H1 (cell line): ENCODE results near the gene NELL1. TPM values are rescaled to one million over a fixed set of nuclear protein-coding genes. Genes with fewer than 3 reads are reported as not detected.

Source experiments
- CTCF ChIA-PET: fragments of 300-600 bp; sonication (Branson Sonifier 250); formaldehyde crosslinking; loops from one replicate; lab custom pipeline; 2021; ENCODE audit not compliant: partially characterized antibody; lab: Charles Lee
- POLR2A ChIA-PET: fragments of 300-600 bp; sonication (Branson Sonifier 250); formaldehyde crosslinking; loops from one replicate; lab custom pipeline; 2021; ENCODE audit warnings: inconsistent platforms; ENCODE audit not compliant: partially characterized antibody; lab: Charles Lee
- DNase-seq, 2 experiments: peaks; one replicate each; pipeline versions ENCODE4 v3.0.0 to v3.0.0-alpha.2; 2010 to 2022; ENCODE audit warnings: low spot score in 2 of 2, low read depth in 1 of 2, mixed read lengths in 1 of 2
- FAIRE-seq: peaks from 2 replicates; lab custom pipeline; 2011; peaks lifted over from hg19 to GRCh38; lab: Jason Lieb, UNC
- H2AFZ ChIP-seq: 2 replicates; pipeline ENCODE4 v1.8.1; 2012; ENCODE audit warnings: low read length, inconsistent platforms
- H2AK5ac ChIP-seq: 2 replicates; pipeline ENCODE4 v1.6.1; 2013; ENCODE audit warnings: low read depth, low read length
- H2BK120ac ChIP-seq: replicated peaks from 2 replicates; pipeline ENCODE3; 2013; ENCODE audit warnings: low read depth, low read length, inconsistent platforms
- H2BK12ac ChIP-seq: 2 replicates; pipeline ENCODE4 v1.6.1; 2013; ENCODE audit warnings: low read depth, low read length
- H2BK15ac ChIP-seq: 2 replicates; pipeline ENCODE4 v1.6.1; 2013; ENCODE audit warnings: low read length
- H2BK20ac ChIP-seq: 2 replicates; pipeline ENCODE4 v1.6.1; 2013; ENCODE audit warnings: low read length
- H2BK5ac ChIP-seq: 2 replicates; pipeline ENCODE4 v1.6.1; 2013; ENCODE audit warnings: low read depth, low read length
- H3K14ac ChIP-seq: 2 replicates; pipeline ENCODE4 v1.6.1; 2013; ENCODE audit warnings: inconsistent platforms; ENCODE audit not compliant: insufficient read length
- H3K18ac ChIP-seq: 2 replicates; pipeline ENCODE4 v1.6.1; 2013; ENCODE audit warnings: low read length; ENCODE audit errors: extremely low read depth
- H3K23ac ChIP-seq: 2 replicates; pipeline ENCODE4 v1.6.1; 2013; ENCODE audit warnings: inconsistent platforms; ENCODE audit not compliant: insufficient read length
- H3K23me2 ChIP-seq: 2 replicates; pipeline ENCODE4 v1.6.1; 2013; ENCODE audit warnings: low read depth, low read length
- H3K27ac ChIP-seq: 2 replicates; pipeline ENCODE4 v1.6.1; 2011; ENCODE audit warnings: low read depth, low read length, inconsistent platforms
- H3K27me3 ChIP-seq, 4 experiments: replicated peaks in 1 of 4; 1 replicate in 1 of 4; 2 replicates in 3 of 4; pipeline versions ENCODE4 v1.6.1 to v1.8.1; 2011 to 2013; ENCODE audit warnings: low read length in 3 of 4, mild to moderate bottlenecking in 3 of 4, inconsistent platforms in 2 of 4, mixed read lengths in 2 of 4, moderate library complexity in 1 of 4; ENCODE audit not compliant: control insufficient read depth in 3 of 4, insufficient read depth in 3 of 4; ENCODE audit errors: extremely low read depth in 1 of 4
- H3K36me3 ChIP-seq, 4 experiments: 2 replicates each; pipeline versions ENCODE4 v1.6.1 to v1.8.1; 2011 to 2013; ENCODE audit warnings: mild to moderate bottlenecking in 4 of 4, low read length in 3 of 4, moderate library complexity in 2 of 4, control low read depth in 1 of 4, inconsistent platforms in 1 of 4; ENCODE audit not compliant: insufficient read depth in 4 of 4, control insufficient read depth in 2 of 4
- H3K4ac ChIP-seq: replicated peaks from 2 replicates; pipeline ENCODE3; 2013; ENCODE audit warnings: low read length, low read depth, mixed read lengths, inconsistent platforms; ENCODE audit not compliant: insufficient read length
- H3K4me1 ChIP-seq, 4 experiments: replicated peaks in 1 of 4; 1 replicate in 1 of 4; 2 replicates in 3 of 4; pipeline versions ENCODE4 v1.6.1 to v1.8.1; 2011 to 2013; ENCODE audit warnings: low read length in 3 of 4, inconsistent platforms in 2 of 4, mixed read lengths in 1 of 4; ENCODE audit not compliant: insufficient read depth in 4 of 4, control insufficient read depth in 3 of 4
- H3K4me2 ChIP-seq, 2 experiments: 2 replicates each; pipeline versions ENCODE4 v1.6.1 to v1.8.1; 2011 to 2013; ENCODE audit warnings: low read depth in 2 of 2, low read length in 2 of 2, control low read depth in 1 of 2, inconsistent platforms in 1 of 2, mild to moderate bottlenecking in 1 of 2; ENCODE audit not compliant: insufficient read depth in 1 of 2
- H3K4me3 ChIP-seq, 4 experiments: fragments of 200-600, 300-600 bp in 1 of 4; sonication (generic), shearing (Covaris generic), sonication (Bioruptor Twin) in 1 of 4; 2 replicates each; pipeline versions ENCODE4 v1.5.1 to v1.8.1; 2011 to 2016; ENCODE audit warnings: low read length in 4 of 4, low read depth in 3 of 4, control low read depth in 2 of 4, inconsistent platforms in 2 of 4, mild to moderate bottlenecking in 2 of 4, mixed read lengths in 1 of 4, moderate library complexity in 1 of 4; ENCODE audit not compliant: insufficient read depth in 2 of 4; ENCODE audit errors: extremely low read depth in 1 of 4
- H3K56ac ChIP-seq: replicated peaks from 2 replicates; pipeline ENCODE3; 2013; ENCODE audit warnings: low read depth, mild to moderate bottlenecking, mixed read lengths, low read length, inconsistent platforms; ENCODE audit not compliant: insufficient read length
- H3K79me1 ChIP-seq: 2 replicates; pipeline ENCODE4 v1.6.1; 2013; ENCODE audit warnings: low read depth, low read length, control low read depth
- H3K79me2 ChIP-seq, 2 experiments: 2 replicates each; pipeline versions ENCODE4 v1.6.1 to v1.8.1; 2012 to 2013; ENCODE audit warnings: low read length in 2 of 2, mild to moderate bottlenecking in 2 of 2, inconsistent platforms in 1 of 2; ENCODE audit not compliant: insufficient read depth in 2 of 2, control insufficient read depth in 1 of 2
- H3K9ac ChIP-seq, 4 experiments: replicated peaks in 1 of 4; 1 replicate in 1 of 4; 2 replicates in 3 of 4; pipeline versions ENCODE4 v1.6.1 to v1.8.1; 2011 to 2013; ENCODE audit warnings: low read depth in 3 of 4, low read length in 3 of 4, control low read depth in 2 of 4, mild to moderate bottlenecking in 2 of 4, moderate library complexity in 2 of 4, inconsistent platforms in 1 of 4; ENCODE audit errors: extremely low read depth in 1 of 4
- H3K9me3 ChIP-seq, 2 experiments: 2 replicates each; pipeline versions ENCODE4 v1.6.1 to v1.8.1; 2012 to 2013; ENCODE audit warnings: mild to moderate bottlenecking in 2 of 2, moderate library complexity in 2 of 2, control low read depth in 1 of 2, inconsistent platforms in 1 of 2, low read depth in 1 of 2, low read length in 1 of 2, mixed read lengths in 1 of 2; ENCODE audit not compliant: insufficient read depth in 2 of 2
- H4K20me1 ChIP-seq, 2 experiments: replicated peaks in 1 of 2; 2 replicates each; pipeline versions ENCODE3 to v1.8.1; 2011 to 2013; ENCODE audit warnings: inconsistent platforms in 2 of 2, low read length in 2 of 2, mild to moderate bottlenecking in 1 of 2; ENCODE audit not compliant: insufficient read depth in 2 of 2, control insufficient read depth in 1 of 2
- H4K5ac ChIP-seq: 2 replicates; pipeline ENCODE4 v1.6.1; 2013; ENCODE audit warnings: low read length, low read depth, mixed read lengths, inconsistent platforms; ENCODE audit not compliant: insufficient read length
- H4K8ac ChIP-seq: 2 replicates; pipeline ENCODE4 v1.8.0; 2013; ENCODE audit warnings: mild to moderate bottlenecking, moderate library complexity, low read length, inconsistent platforms; ENCODE audit not compliant: insufficient read depth; ENCODE audit errors: extremely low read depth
- H4K91ac ChIP-seq: replicated peaks from 2 replicates; pipeline ENCODE3; 2013; ENCODE audit warnings: low read length, mixed read lengths, inconsistent platforms; ENCODE audit not compliant: insufficient read length
- ASH2L ChIP-seq: fragments of 200-600, 300-600 bp; sonication (generic); IDR thresholded peaks from one replicate; pipeline ENCODE4 v1.7.1; 2017; ENCODE audit warnings: low read length
- BCL11A ChIP-seq, 2 experiments: IDR thresholded peaks; one replicate each; pipeline ENCODE4 v1.6.1; 2011; ENCODE audit warnings: low read depth in 2 of 2, low read length in 2 of 2, mild to moderate bottlenecking in 2 of 2
- GABPA ChIP-seq: IDR thresholded peaks from 2 replicates; pipeline ENCODE4 v1.6.1; 2011; ENCODE audit warnings: mild to moderate bottlenecking, low read length, moderate library complexity, borderline replicate concordance; ENCODE audit not compliant: insufficient read depth
- MAFK ChIP-seq: IDR thresholded peaks from 2 replicates; pipeline ENCODE4 v1.6.1; 2012; ENCODE audit warnings: low read depth, mild to moderate bottlenecking, improper control_type of control experiment, low read length
- RXRA ChIP-seq: IDR thresholded peaks from 2 replicates; pipeline ENCODE4 v1.6.1; 2011; ENCODE audit warnings: low read depth, mild to moderate bottlenecking, low read length, moderate library complexity; ENCODE audit not compliant: insufficient read depth
- SIN3A ChIP-seq, 2 experiments: IDR thresholded peaks in 1 of 2; conservative IDR thresholded peaks in 1 of 2; 2 replicates each; pipeline ENCODE4 v1.6.1; 2011 to 2012; ENCODE audit warnings: low read length in 2 of 2, improper control_type of control experiment in 1 of 2, low read depth in 1 of 2, mild to moderate bottlenecking in 1 of 2
- WGBS, 2 experiments: shearing (Covaris generic) in 1 of 2; methylation state at CpG; one replicate each; pipeline versions ENCODE4 v1.1.6 to v1.1.7; 2013 to 2015; ENCODE audit warnings: low lambda C conversion rate in 2 of 2, mixed read lengths in 2 of 2, inconsistent platforms in 1 of 2, low coverage in 1 of 2, missing lambda C conversion rate in 1 of 2; ENCODE audit not compliant: insufficient replicate concordance in 2 of 2, insufficient coverage in 1 of 2, insufficient read length in 1 of 2; ENCODE audit errors: extremely low coverage in 1 of 2, missing lambda C conversion rate in 1 of 2; 5-methylcytosine and 5-hydroxymethylcytosine counted together
- polyA plus RNA-seq, 7 experiments: library from polyadenylated mRNA; depleted of rRNA in 3 of 7; stranded (reverse) in 5 of 7; unstranded in 2 of 7; fragments of >200 nt in 5 of 7; fragments of 200-250 nt in 2 of 7; gene quantifications; 1 replicate in 5 of 7; 2 replicates in 1 of 7; 4 replicates in 1 of 7; pipeline versions ENCODE4 v1.2.1 to v1.2.3, GENCODE V29; 2011 to 2013; ENCODE audit warnings: missing spikeins in 2 of 7, mixed read lengths in 2 of 7
- total RNA-seq: library from RNA; stranded (reverse); fragmentation: NEBNext Ultra II Directional; extraction: Animal tissue kit (Norgen Biotek cat#: 25700); gene quantifications from 2 replicates; pipeline ENCODE4 v1.2.1, GENCODE V29; 2021

Gene NELL1
- total and polyA plus RNA-seq, 2 of the 8 experiments (the other 6 are each of a cell fraction or from before 2014, with no cell fraction given), result 0.21 TPM; not detected in 1

DNA sequence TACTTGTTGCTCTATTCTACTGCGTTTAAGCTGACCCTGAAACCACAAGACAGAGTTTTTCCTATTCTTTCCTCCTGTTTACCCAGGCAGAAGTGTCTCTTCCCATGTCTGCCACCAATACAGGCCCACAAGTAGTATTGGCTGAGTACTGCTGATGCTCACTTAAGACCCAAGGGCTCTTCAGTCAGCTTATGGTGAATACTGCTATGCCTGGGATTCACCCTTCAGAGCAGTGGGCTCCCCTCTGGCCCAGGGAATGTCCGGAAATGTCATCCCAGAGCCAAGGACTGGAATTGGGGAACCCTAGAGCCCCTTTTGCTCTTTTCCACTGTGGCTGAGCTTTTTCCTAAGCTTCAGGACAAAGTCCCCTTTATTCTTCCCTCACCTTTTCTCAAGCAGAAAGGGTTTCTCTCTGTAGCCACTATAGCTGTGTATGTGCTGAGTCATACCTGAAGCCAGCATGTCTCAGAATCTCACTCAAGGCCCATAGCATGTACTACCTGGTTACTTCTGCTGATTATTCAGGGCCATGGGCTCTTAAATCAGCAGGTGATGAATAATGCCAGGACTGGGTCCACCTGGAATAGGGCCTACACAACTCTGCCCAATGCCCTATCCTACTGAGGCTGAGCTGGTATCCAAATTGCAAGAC, 777.7 kb downstream of the NELL1 start:
- H4K5ac ChIP-seq, result no peak overlapping the region
- H3K23me2 ChIP-seq, result no peaks in the 10 kb centered on the region
- H2BK12ac ChIP-seq, result 0 out of 2 replicates have a peak overlapping the region, but pooled peaks have one; percentile 56
- no peak overlapping the region for H3K4me3 ChIP-seq
- H3K23ac ChIP-seq, result no peak overlapping the region
- H3K4ac ChIP-seq, result no peak overlapping the region
- no peak for DNase-seq
- POLR2A ChIA-PET, result no interaction called here
- no peaks in the 10 kb centered on the region for H3K79me1 ChIP-seq
- H2BK20ac ChIP-seq, result no peak overlapping the region
- H3K36me3 ChIP-seq, result no peaks in the 10 kb centered on the region
- no peaks in the 10 kb centered on the region for H3K9me3 ChIP-seq
- H4K91ac ChIP-seq, result no peak overlapping the region
- H3K9ac ChIP-seq, result no peak overlapping the region
- WGBS, 2 experiments, result 94% methylated on average over 2 of the region's 2 CpGs; no CpG with 5 or more reads in 1 of the 2 experiments
- no peak overlapping the region for H4K8ac ChIP-seq
- TF ChIP-seq BCL11A (IDR thresholded peaks at IDR 0.05; ENCODE audit: low read depth in 2 of 2, low read length in 2 of 2) (no peak), SIN3A (conservative IDR thresholded peaks at IDR 0.05 in 1 of 2, IDR thresholded peaks at IDR 0.05 in 1 of 2; ENCODE audit: low read depth in 1 of 2, low read length in 2 of 2) (no peak), ASH2L (no peak), MAFK (peak; percentile 45; the same call in 1 of the 2 replicates), GABPA (no peak), RXRA (no peak)
- TF ChIP-seq, all 59 proteins: peak for 1
- H3K4me1 ChIP-seq, result peaks cover 0 to 9% (median 3%) of the 10 kb centered on the region in 4 experiments; a peak in 2 of 7 replicates
- H3K56ac ChIP-seq, result no peak overlapping the region
- no peak overlapping the region for H3K4me2 ChIP-seq
- no peaks in the 10 kb centered on the region for H3K27me3 ChIP-seq
- FAIRE-seq, result no peak
- no peak overlapping the region for H2AK5ac ChIP-seq
- no peak overlapping the region for H3K27ac ChIP-seq
- CTCF ChIA-PET, result interaction anchor here (0.7 kb wide), 1 partner anchor 20 kb away, joined by 3 read pairs; no protein-coding TSS in a partner anchor
- H3K18ac ChIP-seq, result no peak overlapping the region
- no peak overlapping the region for H2BK5ac ChIP-seq
- no peak overlapping the region for H2BK15ac ChIP-seq
- peak overlapping the region; percentile 93; the same call in 1 of the 2 replicates for H2AFZ ChIP-seq
- H2BK120ac ChIP-seq, result no peak overlapping the region
- H3K14ac ChIP-seq, result no peak overlapping the region
- H3K79me2 ChIP-seq, result no peaks in the 10 kb centered on the region
- no peaks in the 10 kb centered on the region for H4K20me1 ChIP-seq
